ENCODE data around the gene USP16. TPM values are rescaled to one million over a fixed set of nuclear protein-coding genes. Genes with fewer than 3 reads are reported as not detected.

Gene USP16
- total RNA-seq, 1 donor from 2014 or later, result 33.7 TPM

DNA sequence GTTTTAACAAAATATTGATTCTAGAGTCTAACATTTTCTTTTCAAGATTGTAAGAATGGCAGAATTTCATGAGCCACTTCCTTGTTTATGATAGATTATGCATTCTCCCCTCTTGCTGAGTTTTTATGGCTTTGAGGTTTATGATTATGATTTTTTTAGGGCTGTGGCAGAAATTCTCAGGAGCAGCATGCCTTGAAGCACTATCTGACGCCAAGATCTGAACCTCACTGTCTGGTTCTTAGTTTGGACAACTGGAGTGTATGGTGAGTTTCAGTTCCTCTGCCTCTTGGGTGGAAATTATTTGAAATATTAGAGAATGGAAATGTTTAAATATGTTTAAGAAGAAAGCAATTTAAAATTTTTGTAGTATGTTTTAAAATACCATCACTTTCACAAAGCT is 10.2 kb downstream of the USP16 start:
- Histone ChIP-seq H3K36me3 (peaks cover 96% of the 10 kb centered on the region), H3K27ac (replicated peaks) (no peak overlapping the region), H3K4me3 (no peak overlapping the region), H3K27me3 (ENCODE audit: low read depth) (no peaks in the 10 kb centered on the region), H3K9me3 (replicated peaks) (no peaks in the 10 kb centered on the region), H3K4me1 (no peaks in the 10 kb centered on the region)
- TF ChIP-seq CTCF (IDR thresholded peaks at IDR 0.05; ENCODE audit: borderline replicate concordance), result no peak
- no peak for DNase-seq
- intact Hi-C loops (cut with micrococcal nuclease), result no loop called here

DNA sequence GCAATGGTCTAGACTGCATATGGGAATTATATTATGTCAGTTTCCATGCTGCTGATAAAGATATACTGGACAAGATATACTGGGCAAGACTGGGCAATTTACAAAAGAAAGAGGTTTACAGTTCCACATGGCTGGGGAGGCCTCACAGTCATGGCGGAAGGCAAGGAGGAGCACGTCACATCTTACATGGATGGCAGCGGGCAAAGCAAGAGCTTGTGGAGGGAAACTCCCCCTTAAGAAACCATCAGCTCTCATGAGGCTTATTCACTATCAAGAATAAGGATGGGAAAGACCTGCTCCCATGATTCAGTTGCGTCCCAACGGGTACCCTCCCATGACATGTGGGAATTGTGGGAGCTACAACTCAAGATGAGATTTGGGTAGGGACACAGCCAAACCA is 27.8 kb downstream of the USP16 start:
- Histone ChIP-seq H3K4me3 (no peak overlapping the region), H3K27me3 (ENCODE audit: low read depth) (no peaks in the 10 kb centered on the region), H3K4me1 (no peaks in the 10 kb centered on the region), H3K36me3 (peaks cover 97% of the 10 kb centered on the region), H3K27ac (replicated peaks) (no peak overlapping the region), H3K9me3 (replicated peaks) (no peaks in the 10 kb centered on the region)
- TF ChIP-seq CTCF (IDR thresholded peaks at IDR 0.05; ENCODE audit: borderline replicate concordance), result no peak
- DNase-seq, result no peak
- intact Hi-C loops (cut with micrococcal nuclease), result no loop called here

GRCh38 chr21:29053011-29053553 is 28.6 kb downstream of the USP16 start:
- TF ChIP-seq CTCF (IDR thresholded peaks at IDR 0.05; ENCODE audit: borderline replicate concordance), result no peak
- Histone ChIP-seq H3K4me3 (no peak overlapping the region), H3K27ac (replicated peaks) (no peak overlapping the region), H3K27me3 (ENCODE audit: low read depth) (no peaks in the 10 kb centered on the region), H3K36me3 (peaks cover 98% of the 10 kb centered on the region), H3K4me1 (no peaks in the 10 kb centered on the region), H3K9me3 (replicated peaks) (no peaks in the 10 kb centered on the region)
- intact Hi-C loops (cut with micrococcal nuclease), result no loop called here
- no peak for DNase-seq

DNA sequence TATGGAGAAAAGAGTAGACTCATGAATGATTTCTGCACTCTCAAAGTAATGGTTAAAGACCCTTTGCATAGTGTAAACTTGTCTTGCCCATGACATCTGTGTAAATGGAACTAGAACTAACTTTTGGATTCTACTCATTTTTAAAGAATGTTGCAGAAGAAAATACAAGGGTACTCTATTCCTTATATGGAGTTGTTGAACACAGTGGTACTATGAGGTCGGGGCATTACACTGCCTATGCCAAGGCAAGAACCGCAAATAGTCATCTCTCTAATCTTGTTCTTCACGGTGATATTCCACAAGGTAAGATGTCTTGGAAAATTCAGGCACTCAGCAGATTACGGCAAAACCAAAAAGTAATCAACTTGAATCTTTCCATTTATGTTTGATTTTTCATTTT is 29.2 kb downstream of the USP16 start:
- H3K9me3 ChIP-seq (replicated peaks), result no peaks in the 10 kb centered on the region
- intact Hi-C loops (cut with micrococcal nuclease), result no loop called here
- H3K4me3 ChIP-seq, result no peak overlapping the region
- DNase-seq, result no peak
- H3K36me3 ChIP-seq, result peaks cover 98% of the 10 kb centered on the region
- H3K4me1 ChIP-seq, result no peaks in the 10 kb centered on the region
- no peak for TF ChIP-seq CTCF (IDR thresholded peaks at IDR 0.05; ENCODE audit: borderline replicate concordance)
- H3K27ac ChIP-seq (replicated peaks), result no peak overlapping the region
- no peaks in the 10 kb centered on the region for H3K27me3 ChIP-seq (ENCODE audit: low read depth)

GRCh38 chr21:29055080-29055479 is 30.6 kb downstream of the USP16 start:
- Histone ChIP-seq H3K36me3 (peaks cover 98% of the 10 kb centered on the region), H3K4me1 (no peaks in the 10 kb centered on the region), H3K27me3 (ENCODE audit: low read depth) (no peaks in the 10 kb centered on the region), H3K9me3 (replicated peaks) (no peaks in the 10 kb centered on the region), H3K27ac (replicated peaks) (no peak overlapping the region), H3K4me3 (no peak overlapping the region)
- TF ChIP-seq CTCF (IDR thresholded peaks at IDR 0.05; ENCODE audit: borderline replicate concordance), result no peak
- no peak for DNase-seq
- intact Hi-C loops (cut with micrococcal nuclease), result no loop called here

All from left ventricle myocardium inferior (tissue), 1 donor.